Measurements from ENCODE around the gene TMEM123. TPM values are rescaled to one million over a fixed set of nuclear protein-coding genes. Genes with fewer than 3 reads are reported as not detected.

Gene TMEM123
- total and polyA plus RNA-seq, 10 of the 15 experiments (the other 5 are each of a cell fraction or from before 2014, with no cell fraction given), result 35.1 to 667 (median 123) TPM

GRCh38 chr11:102447193-102447592, 5.4 kb downstream of the TMEM123 start (continued):
- TF ChIP-seq SRF (IDR thresholded peaks at IDR 0.05; ENCODE audit: low read depth in 2 of 2, low read length in 2 of 2), result no peak
- no peak for TF ChIP-seq NBN (IDR thresholded peaks at IDR 0.05)
- TF ChIP-seq SP1 (IDR thresholded peaks at IDR 0.05; ENCODE audit: low read depth, low read length), result no peak
- TF ChIP-seq, protein P1, sequence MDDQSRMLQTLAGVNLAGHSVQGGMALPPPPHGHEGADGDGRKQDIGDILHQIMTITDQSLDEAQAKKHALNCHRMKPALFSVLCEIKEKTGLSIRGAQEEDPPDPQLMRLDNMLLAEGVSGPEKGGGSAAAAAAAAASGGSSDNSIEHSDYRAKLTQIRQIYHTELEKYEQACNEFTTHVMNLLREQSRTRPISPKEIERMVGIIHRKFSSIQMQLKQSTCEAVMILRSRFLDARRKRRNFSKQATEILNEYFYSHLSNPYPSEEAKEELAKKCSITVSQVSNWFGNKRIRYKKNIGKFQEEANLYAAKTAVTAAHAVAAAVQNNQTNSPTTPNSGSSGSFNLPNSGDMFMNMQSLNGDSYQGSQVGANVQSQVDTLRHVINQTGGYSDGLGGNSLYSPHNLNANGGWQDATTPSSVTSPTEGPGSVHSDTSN (IDR thresholded peaks at IDR 0.05; ENCODE audit: insufficient replicate concordance, low read depth, low read length), result no peak
- TF ChIP-seq, protein P2, sequence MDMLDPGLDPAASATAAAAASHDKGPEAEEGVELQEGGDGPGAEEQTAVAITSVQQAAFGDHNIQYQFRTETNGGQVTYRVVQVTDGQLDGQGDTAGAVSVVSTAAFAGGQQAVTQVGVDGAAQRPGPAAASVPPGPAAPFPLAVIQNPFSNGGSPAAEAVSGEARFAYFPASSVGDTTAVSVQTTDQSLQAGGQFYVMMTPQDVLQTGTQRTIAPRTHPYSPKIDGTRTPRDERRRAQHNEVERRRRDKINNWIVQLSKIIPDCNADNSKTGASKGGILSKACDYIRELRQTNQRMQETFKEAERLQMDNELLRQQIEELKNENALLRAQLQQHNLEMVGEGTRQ (IDR thresholded peaks at IDR 0.05; ENCODE audit: borderline replicate concordance, low read depth, low read length), result peak; percentile 41; the same call in 1 of the 2 replicates
- TF ChIP-seq, protein P3, sequence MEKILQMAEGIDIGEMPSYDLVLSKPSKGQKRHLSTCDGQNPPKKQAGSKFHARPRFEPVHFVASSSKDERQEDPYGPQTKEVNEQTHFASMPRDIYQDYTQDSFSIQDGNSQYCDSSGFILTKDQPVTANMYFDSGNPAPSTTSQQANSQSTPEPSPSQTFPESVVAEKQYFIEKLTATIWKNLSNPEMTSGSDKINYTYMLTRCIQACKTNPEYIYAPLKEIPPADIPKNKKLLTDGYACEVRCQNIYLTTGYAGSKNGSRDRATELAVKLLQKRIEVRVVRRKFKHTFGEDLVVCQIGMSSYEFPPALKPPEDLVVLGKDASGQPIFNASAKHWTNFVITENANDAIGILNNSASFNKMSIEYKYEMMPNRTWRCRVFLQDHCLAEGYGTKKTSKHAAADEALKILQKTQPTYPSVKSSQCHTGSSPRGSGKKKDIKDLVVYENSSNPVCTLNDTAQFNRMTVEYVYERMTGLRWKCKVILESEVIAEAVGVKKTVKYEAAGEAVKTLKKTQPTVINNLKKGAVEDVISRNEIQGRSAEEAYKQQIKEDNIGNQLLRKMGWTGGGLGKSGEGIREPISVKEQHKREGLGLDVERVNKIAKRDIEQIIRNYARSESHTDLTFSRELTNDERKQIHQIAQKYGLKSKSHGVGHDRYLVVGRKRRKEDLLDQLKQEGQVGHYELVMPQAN (conservative IDR thresholded peaks at IDR 0.05), result no peak
- TF ChIP-seq TBL1XR1 (IDR thresholded peaks at IDR 0.05; ENCODE audit: low read depth, low read length), result no peak
- TF ChIP-seq RBBP5 (conservative IDR thresholded peaks at IDR 0.05), result no peak
- TF ChIP-seq HDGF (IDR thresholded peaks at IDR 0.05), result no peak
- TF ChIP-seq ZZZ3 (IDR thresholded peaks at IDR 0.05; ENCODE audit: control insufficient read depth, insufficient read length, low read depth), result no peak
- TF ChIP-seq ESRRA (IDR thresholded peaks at IDR 0.05; ENCODE audit: low read length), result no peak
- TF ChIP-seq EP300 (IDR thresholded peaks at IDR 0.05; ENCODE audit: borderline replicate concordance in 1 of 2, control insufficient read depth in 1 of 2, low read depth in 2 of 2, low read length in 2 of 2), result peak; percentile 6 to 55; a peak in 1 of 4 replicates
- TF ChIP-seq, protein P4, sequence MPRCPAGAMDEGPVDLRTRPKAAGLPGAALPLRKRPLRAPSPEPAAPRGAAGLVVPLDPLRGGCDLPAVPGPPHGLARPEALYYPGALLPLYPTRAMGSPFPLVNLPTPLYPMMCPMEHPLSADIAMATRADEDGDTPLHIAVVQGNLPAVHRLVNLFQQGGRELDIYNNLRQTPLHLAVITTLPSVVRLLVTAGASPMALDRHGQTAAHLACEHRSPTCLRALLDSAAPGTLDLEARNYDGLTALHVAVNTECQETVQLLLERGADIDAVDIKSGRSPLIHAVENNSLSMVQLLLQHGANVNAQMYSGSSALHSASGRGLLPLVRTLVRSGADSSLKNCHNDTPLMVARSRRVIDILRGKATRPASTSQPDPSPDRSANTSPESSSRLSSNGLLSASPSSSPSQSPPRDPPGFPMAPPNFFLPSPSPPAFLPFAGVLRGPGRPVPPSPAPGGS (IDR thresholded peaks at IDR 0.05; ENCODE audit: borderline replicate concordance, insufficient read depth, low read depth, low read length, poor library complexity, severe bottlenecking), result no peak
- no peak for TF ChIP-seq STAT1 (conservative IDR thresholded peaks at IDR 0.05)
- TF ChIP-seq YBX1 (IDR thresholded peaks at IDR 0.05), result no peak
- TF ChIP-seq, protein P5, sequence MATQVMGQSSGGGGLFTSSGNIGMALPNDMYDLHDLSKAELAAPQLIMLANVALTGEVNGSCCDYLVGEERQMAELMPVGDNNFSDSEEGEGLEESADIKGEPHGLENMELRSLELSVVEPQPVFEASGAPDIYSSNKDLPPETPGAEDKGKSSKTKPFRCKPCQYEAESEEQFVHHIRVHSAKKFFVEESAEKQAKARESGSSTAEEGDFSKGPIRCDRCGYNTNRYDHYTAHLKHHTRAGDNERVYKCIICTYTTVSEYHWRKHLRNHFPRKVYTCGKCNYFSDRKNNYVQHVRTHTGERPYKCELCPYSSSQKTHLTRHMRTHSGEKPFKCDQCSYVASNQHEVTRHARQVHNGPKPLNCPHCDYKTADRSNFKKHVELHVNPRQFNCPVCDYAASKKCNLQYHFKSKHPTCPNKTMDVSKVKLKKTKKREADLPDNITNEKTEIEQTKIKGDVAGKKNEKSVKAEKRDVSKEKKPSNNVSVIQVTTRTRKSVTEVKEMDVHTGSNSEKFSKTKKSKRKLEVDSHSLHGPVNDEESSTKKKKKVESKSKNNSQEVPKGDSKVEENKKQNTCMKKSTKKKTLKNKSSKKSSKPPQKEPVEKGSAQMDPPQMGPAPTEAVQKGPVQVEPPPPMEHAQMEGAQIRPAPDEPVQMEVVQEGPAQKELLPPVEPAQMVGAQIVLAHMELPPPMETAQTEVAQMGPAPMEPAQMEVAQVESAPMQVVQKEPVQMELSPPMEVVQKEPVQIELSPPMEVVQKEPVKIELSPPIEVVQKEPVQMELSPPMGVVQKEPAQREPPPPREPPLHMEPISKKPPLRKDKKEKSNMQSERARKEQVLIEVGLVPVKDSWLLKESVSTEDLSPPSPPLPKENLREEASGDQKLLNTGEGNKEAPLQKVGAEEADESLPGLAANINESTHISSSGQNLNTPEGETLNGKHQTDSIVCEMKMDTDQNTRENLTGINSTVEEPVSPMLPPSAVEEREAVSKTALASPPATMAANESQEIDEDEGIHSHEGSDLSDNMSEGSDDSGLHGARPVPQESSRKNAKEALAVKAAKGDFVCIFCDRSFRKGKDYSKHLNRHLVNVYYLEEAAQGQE (IDR thresholded peaks at IDR 0.05; ENCODE audit: low read depth, low read length), result no peak
- no peak for TF ChIP-seq NR2C1 (IDR thresholded peaks at IDR 0.05)
- 0 out of 2 replicates have a peak, but pooled peaks have one; percentile 46 for TF ChIP-seq ZNF217 (IDR thresholded peaks at IDR 0.05)
- TF ChIP-seq, protein P6, sequence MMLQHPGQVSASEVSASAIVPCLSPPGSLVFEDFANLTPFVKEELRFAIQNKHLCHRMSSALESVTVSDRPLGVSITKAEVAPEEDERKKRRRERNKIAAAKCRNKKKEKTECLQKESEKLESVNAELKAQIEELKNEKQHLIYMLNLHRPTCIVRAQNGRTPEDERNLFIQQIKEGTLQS (IDR thresholded peaks at IDR 0.05; ENCODE audit: borderline replicate concordance, extremely low read depth, low read depth, low read length), result no peak
- no peak for TF ChIP-seq PML (IDR thresholded peaks at IDR 0.05; ENCODE audit: low read length)
- no peak for TF ChIP-seq RAD21 (IDR thresholded peaks at IDR 0.05; ENCODE audit: insufficient read depth, low read depth, low read length)
- peak; percentile 37 for TF ChIP-seq MEF2B (IDR thresholded peaks at IDR 0.05; ENCODE audit: partially characterized antibody, poor library complexity, severe bottlenecking)

All from GM12878 (cell line).